Measurements from ENCODE around the gene PDE1C.

Gene PDE1C

GRCh38 chr7:31874631-31875386 lies 195.4 kb downstream of the PDE1C start:
- TF ChIP-seq MYC (IDR thresholded peaks at IDR 0.05; ENCODE audit: low read depth, low read length) (no peak), POLR2A (IDR thresholded peaks at IDR 0.05; ENCODE audit: extremely low read depth, insufficient read length) (no peak), CTCF (IDR thresholded peaks at IDR 0.05; ENCODE audit: low read depth, low read length) (no peak)
- TF ChIP-seq, protein P1, sequence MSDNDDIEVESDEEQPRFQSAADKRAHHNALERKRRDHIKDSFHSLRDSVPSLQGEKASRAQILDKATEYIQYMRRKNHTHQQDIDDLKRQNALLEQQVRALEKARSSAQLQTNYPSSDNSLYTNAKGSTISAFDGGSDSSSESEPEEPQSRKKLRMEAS (IDR thresholded peaks at IDR 0.05; ENCODE audit: low read depth, low read length), result no peak
- H3K4me3 ChIP-seq (ENCODE audit: low read depth, low read length), result no peak overlapping the region
- no peak for DNase-seq (ENCODE audit: low read depth)

DNA sequence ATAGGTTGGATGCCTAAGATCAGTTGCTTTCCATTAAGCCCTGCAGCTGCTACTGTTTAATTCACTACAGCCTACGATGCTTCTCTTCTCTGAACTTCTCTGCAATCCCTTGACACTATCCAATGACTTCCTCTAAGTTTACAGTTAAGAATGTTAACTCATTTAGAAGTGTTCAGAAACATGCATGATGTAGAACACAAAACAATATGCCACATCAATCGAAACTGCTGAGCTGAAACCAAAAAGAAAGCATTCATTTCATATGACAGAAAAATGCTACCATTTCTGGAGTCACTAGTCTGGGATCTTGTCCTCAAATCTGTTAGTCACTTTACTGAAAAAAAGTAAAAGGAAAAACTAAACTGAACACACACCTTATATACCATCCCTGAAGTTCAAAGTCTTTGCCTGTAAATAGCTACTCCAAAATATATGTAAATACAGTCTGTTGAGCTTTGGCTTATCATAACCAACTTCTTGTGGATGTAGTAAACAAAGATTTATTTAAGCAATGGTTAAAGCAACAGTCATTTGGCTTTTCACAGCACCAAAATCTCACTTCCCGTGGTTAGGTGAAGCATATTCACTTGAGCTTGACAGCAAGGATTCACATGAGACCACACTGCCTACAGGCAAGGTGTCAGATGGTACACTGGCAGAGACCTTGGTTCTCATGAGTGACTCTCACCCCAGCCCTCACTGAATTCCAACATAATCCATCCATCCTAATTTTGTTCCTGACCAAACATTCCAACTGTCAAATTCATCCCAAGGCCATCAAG lies 196.2 kb downstream of the PDE1C start:
- TF ChIP-seq, protein P1 (IDR thresholded peaks at IDR 0.05; ENCODE audit: low read depth, low read length), result no peak
- TF ChIP-seq CTCF (IDR thresholded peaks at IDR 0.05; ENCODE audit: low read depth, low read length) (no peak), MYC (IDR thresholded peaks at IDR 0.05; ENCODE audit: low read depth, low read length) (no peak), POLR2A (IDR thresholded peaks at IDR 0.05; ENCODE audit: extremely low read depth, insufficient read length) (no peak)
- no peak for DNase-seq (ENCODE audit: low read depth)
- H3K4me3 ChIP-seq (ENCODE audit: low read depth, low read length), result no peak overlapping the region

DNA sequence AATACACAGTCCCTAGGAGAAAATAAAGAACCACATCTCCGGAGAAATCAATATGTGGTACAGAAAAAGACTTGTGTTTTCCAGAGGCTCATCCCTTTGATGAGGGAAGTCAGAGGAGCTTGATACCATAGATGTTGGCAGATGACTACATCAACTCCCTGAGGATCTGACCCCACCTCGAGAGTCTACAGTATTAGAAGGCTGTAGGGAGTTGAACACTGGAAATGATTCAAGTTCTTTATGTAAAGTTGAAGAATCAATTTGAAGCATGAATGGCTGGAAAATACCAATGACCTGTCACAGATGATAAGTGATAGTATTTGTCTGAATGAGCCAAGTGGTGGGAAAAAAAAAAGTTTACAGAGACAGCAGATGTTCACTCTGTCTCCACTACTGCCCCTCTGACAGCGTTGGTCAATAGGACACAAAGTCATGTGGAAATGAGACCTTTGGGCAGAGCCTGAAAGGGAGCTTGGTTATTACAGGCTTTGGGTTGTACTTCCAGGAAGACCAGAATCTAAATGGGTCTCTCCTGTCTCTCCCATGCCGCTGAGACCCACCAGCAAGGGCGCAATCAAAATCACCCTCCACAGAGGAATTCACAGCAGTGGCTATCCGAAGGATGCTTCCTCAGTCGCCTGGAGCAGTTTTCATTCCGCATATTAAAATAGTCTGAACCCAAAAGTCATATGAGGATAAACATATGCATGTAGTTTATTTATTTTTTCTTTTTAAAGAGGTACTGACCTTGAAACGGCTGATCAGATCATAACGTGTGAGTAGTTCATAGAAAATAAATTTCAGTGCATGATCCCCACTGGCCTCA lies 197.4 kb downstream of the PDE1C start:
- no peak overlapping the region for H3K4me3 ChIP-seq (ENCODE audit: low read depth, low read length)
- no peak for DNase-seq (ENCODE audit: low read depth)
- TF ChIP-seq, protein P1 (IDR thresholded peaks at IDR 0.05; ENCODE audit: low read depth, low read length), result no peak
- TF ChIP-seq CTCF (IDR thresholded peaks at IDR 0.05; ENCODE audit: low read depth, low read length) (no peak), MYC (IDR thresholded peaks at IDR 0.05; ENCODE audit: low read depth, low read length) (no peak), POLR2A (IDR thresholded peaks at IDR 0.05; ENCODE audit: extremely low read depth, insufficient read length) (no peak)

GRCh38 chr7:31864646-31865045 lies 205.6 kb downstream of the PDE1C start:
- TF ChIP-seq CTCF (IDR thresholded peaks at IDR 0.05; ENCODE audit: low read depth, low read length) (no peak), MYC (IDR thresholded peaks at IDR 0.05; ENCODE audit: low read depth, low read length) (no peak), POLR2A (IDR thresholded peaks at IDR 0.05; ENCODE audit: extremely low read depth, insufficient read length) (no peak)
- TF ChIP-seq, protein P1 (IDR thresholded peaks at IDR 0.05; ENCODE audit: low read depth, low read length), result no peak
- H3K4me3 ChIP-seq (ENCODE audit: low read depth, low read length), result no peak overlapping the region
- no peak for DNase-seq (ENCODE audit: low read depth)

- no peak overlapping the region for H3K4me3 ChIP-seq (ENCODE audit: low read depth, low read length)
- TF ChIP-seq CTCF (IDR thresholded peaks at IDR 0.05; ENCODE audit: low read depth, low read length) (no peak), POLR2A (IDR thresholded peaks at IDR 0.05; ENCODE audit: extremely low read depth, insufficient read length) (no peak), MYC (IDR thresholded peaks at IDR 0.05; ENCODE audit: low read depth, low read length) (no peak)
- TF ChIP-seq, protein P1 (IDR thresholded peaks at IDR 0.05; ENCODE audit: low read depth, low read length), result no peak
- DNase-seq (ENCODE audit: low read depth), result no peak
These were observed 209.3 kb downstream of the PDE1C start for GRCh38 chr7:31860925-31861324.

All from NB4 (cell line).